Psoas muscle (tissue), 8 donors: ENCODE measurements around the gene HCAR3. TPM values are rescaled to one million over a fixed set of nuclear protein-coding genes. Genes with fewer than 3 reads are reported as not detected.
A peak's percentile ranks its signal among the peaks of the same experiment; 100 is the strongest.

ENCODE experiments used
- ATAC-seq, 4 donors: fragments of 200-7000 bp; cut with Tn5 transposase; one replicate each; pipeline ENCODE4 v1.9.1; 2020; ENCODE audit warnings: moderate library complexity in 3 of 4, mild to moderate bottlenecking in 2 of 4
- DNase-seq, 2 donors: peaks; one replicate each; pipeline ENCODE4 v3.0.0-alpha.2; 2020
- H3K27ac ChIP-seq: fragments of 200-600 bp; one replicate; pipeline ENCODE4 v1.8.0; 2022
- H3K27me3 ChIP-seq, 3 donors: fragments of 200-600 bp in 1 of 3; one replicate each; pipeline versions ENCODE4 v1.6.1 to v1.8.0; 2013 to 2022; ENCODE audit warnings: low read length in 2 of 3, mild to moderate bottlenecking in 2 of 3, moderate library complexity in 1 of 3; ENCODE audit not compliant: insufficient read depth in 3 of 3
- H3K36me3 ChIP-seq, 2 donors: fragments of 200-600 bp in 1 of 2; one replicate each; pipeline versions ENCODE4 v1.6.1 to v1.8.0; 2013 to 2022; ENCODE audit warnings: low read depth in 1 of 2, mild to moderate bottlenecking in 1 of 2, moderate library complexity in 1 of 2; ENCODE audit not compliant: insufficient read depth in 1 of 2
- H3K4me1 ChIP-seq: fragments of 200-600 bp; one replicate; pipeline ENCODE4 v1.8.0; 2022
- H3K4me3 ChIP-seq: fragments of 200-600 bp; one replicate; pipeline ENCODE4 v1.8.0; 2022; ENCODE audit warnings: mild to moderate bottlenecking
- H3K9me3 ChIP-seq: fragments of 200-600 bp; one replicate; pipeline ENCODE4 v1.8.0; 2022
- WGBS, 3 donors: extraction: QIAGEN DNeasy Blood & Tissue Kit; methylation state at CpG; one replicate each; pipeline versions ENCODE4 v1.1.6 to v1.1.7; 2013; 5-methylcytosine and 5-hydroxymethylcytosine counted together
- intact Hi-C, 2 donors: fragments of 100-400 bp; cut with DNase I; formaldehyde crosslinking; loops; one replicate each; pipeline versions ENCODE4 v1.11.0 to v1.14.2; 2022
- polyA plus RNA-seq, 3 donors: library from polyadenylated mRNA; stranded (reverse); fragments of 200-250 nt; gene quantifications; one replicate each; pipeline ENCODE4 v1.2.3, GENCODE V29; 2013
- total RNA-seq, 4 donors: library from RNA; stranded (reverse); fragmentation: NEBNext Ultra II Directional in 2 of 4; extraction: Animal tissue kit (Norgen Biotek cat#: 25700) in 2 of 4; gene quantifications; one replicate each; pipeline versions ENCODE4 v1.2.1 to v1.2.4, GENCODE V29; 2021 to 2023
- TF ChIP-seq, protein P1 (sequence below): fragments of 200-600 bp; IDR thresholded peaks from one replicate; pipeline ENCODE4 v1.8.0; 2022; ENCODE audit warnings: antibody characterized with exemption
- donor health status: healthy with polysubstance abuse.
- donor health status: DM: no; HTN: no; CAD: no; lungs with moderate emphysema.
- donor health status: Bipolar disorder and iron deficiency.
- donor health status: healthy.
- donor health status: DM: yes; HTN: yes; CAD: no.
- donor health status: DM: no; HTN: no; CAD: no.
- donor health status: DM: no; HTN: no; CAD: no.
- donor health status: DM: yes; HTN: yes; CAD: no.

The HCAR3 gene
- total and polyA plus RNA-seq, 7 donors: 0.07 to 0.44 (median 0.13) TPM; not detected in 4

DNA sequence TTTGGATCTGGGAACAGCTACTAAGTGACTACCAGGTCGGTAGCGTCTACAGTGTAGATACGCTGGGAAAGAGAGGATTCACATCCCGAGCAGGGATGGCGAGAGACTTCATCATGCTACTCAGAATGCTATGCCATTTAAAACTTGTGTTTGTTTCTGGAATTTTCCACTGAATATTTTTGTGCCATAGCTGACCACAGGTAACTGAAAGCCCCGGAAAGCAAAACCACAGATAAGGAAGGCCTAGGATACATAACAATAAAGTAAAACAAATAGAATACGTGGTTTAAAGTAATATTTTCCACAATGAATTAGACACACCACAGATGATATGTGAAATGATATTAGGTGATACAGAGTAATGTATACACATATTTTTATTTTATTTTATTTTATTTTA is 22.0 kb upstream of the HCAR3 start:
- no peak for DNase-seq
- ATAC-seq: no peak
- Histone ChIP-seq H3K27ac (no peak overlapping the region), H3K4me1 (no peaks in the 10 kb centered on the region), H3K27me3 (no peaks in the 10 kb centered on the region), H3K4me3 (no peak overlapping the region), H3K9me3 (no peaks in the 10 kb centered on the region), H3K36me3 (no peaks in the 10 kb centered on the region)
- TF ChIP-seq, protein P1, sequence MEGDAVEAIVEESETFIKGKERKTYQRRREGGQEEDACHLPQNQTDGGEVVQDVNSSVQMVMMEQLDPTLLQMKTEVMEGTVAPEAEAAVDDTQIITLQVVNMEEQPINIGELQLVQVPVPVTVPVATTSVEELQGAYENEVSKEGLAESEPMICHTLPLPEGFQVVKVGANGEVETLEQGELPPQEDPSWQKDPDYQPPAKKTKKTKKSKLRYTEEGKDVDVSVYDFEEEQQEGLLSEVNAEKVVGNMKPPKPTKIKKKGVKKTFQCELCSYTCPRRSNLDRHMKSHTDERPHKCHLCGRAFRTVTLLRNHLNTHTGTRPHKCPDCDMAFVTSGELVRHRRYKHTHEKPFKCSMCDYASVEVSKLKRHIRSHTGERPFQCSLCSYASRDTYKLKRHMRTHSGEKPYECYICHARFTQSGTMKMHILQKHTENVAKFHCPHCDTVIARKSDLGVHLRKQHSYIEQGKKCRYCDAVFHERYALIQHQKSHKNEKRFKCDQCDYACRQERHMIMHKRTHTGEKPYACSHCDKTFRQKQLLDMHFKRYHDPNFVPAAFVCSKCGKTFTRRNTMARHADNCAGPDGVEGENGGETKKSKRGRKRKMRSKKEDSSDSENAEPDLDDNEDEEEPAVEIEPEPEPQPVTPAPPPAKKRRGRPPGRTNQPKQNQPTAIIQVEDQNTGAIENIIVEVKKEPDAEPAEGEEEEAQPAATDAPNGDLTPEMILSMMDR: no peak
- 79 to 83% (median 82%) methylated on average over 7 of the region's 7 CpGs for WGBS, 3 donors
- intact Hi-C loops: no loop called here

DNA sequence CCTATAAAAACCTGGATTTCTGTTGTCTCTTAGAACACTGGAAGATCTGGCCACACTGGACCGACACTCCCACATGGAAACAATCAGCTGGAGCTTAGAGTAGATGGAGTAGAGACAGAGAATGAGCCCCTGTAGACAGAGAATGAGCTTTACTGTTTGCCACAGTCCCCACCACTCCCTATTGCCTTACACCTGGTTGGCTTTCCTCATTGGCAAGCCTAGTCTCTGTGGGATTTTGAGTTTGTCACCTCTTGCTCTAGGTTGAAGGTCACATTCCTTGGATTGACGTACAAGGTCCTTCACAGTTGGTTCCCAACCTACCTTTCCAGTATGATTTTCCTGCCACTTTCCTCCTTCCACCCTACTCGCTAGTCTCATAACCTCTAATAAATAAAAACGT is 16.0 kb upstream of the HCAR3 start:
- 83 to 86% (median 86%) methylated on average over 4 of the region's 4 CpGs for WGBS, 3 donors
- DNase-seq (no peak), ATAC-seq (no peak)
- Histone ChIP-seq H3K36me3 (no peaks in the 10 kb centered on the region), H3K27me3 (peaks cover 0 to 6% (median 0%) of the 10 kb centered on the region in 3 donors), H3K4me3 (no peak overlapping the region), H3K27ac (no peak overlapping the region), H3K9me3 (no peaks in the 10 kb centered on the region), H3K4me1 (no peaks in the 10 kb centered on the region)
- intact Hi-C loops: no loop called here
- TF ChIP-seq, protein P1: no peak

DNA sequence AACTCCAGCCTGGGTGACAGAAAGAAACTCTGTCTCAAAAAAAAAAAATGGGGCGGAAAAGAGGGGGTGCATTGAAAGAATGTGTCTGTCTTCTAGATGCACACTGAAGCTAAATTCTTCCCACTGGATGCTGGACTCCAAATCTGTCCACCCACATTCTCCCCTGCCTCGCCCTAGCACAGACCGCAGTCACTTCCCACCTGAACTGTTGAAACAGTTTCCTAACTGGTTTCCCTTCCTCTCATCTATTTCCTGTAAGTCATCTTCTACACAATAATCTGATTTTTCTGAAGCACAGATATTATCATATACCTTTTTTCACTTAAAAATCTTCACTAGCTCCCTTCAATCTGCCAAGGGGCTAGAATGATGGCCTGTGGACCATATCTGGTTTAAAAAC is 15.6 kb upstream of the HCAR3 start:
- H3K36me3 ChIP-seq: no peaks in the 10 kb centered on the region
- TF ChIP-seq, protein P1: no peak
- ATAC-seq: no peak
- H3K27ac ChIP-seq: no peak overlapping the region
- H3K4me1 ChIP-seq: no peaks in the 10 kb centered on the region
- no peaks in the 10 kb centered on the region for H3K9me3 ChIP-seq
- no peak for DNase-seq
- H3K27me3 ChIP-seq: peaks cover 0 to 6% (median 0%) of the 10 kb centered on the region in 3 donors
- no peak overlapping the region for H3K4me3 ChIP-seq
- intact Hi-C loops: no loop called here
- 83 to 88% (median 86%) methylated on average over 3 of the region's 3 CpGs for WGBS, 3 donors

DNA sequence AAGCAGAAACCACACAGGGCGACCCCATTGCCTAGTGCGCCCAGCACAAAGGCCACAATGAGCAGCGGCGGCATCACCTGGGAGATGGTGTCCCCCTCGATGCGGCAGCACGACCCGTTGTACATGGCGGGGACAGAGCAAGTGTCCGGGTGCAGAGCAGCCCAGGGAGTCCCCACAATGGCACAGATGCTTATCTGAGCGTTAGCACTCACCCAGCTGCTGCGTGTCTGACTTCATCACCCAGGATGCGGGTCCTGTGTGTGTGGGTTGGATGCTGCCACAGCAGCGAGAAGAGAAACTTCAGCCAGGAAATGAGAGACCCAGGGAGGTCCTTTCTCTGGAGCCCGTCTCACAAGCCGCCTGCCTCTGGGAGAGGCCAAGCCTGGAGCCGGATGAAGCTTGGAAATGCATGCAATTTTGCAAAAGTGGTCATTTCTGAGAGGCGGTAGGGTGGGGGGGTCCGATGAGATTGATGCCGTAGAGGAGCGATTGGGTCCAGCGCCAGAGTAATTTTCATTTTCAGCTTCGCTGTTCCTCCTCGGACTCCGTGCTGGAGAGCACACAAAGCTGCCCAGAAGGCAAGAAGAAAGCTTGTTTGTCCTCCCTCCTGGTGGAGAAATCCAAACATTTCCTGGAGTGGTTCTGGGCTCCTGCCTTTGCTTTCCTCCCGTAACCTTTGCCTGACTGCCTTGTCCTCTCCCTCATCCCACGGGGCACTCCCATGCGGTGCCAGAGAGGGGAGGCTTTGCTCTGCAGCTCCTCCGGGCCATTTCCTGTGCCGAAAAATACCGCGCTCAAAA is 13.8 kb upstream of the HCAR3 start, which contains the start of gene HCAR1:
TSS of gene HCAR1 (minus strand) at position 630 of the 800 bp plus-strand sequence. CDS start at position 125, 505 bp downstream.
- intact Hi-C loops: no loop called here
- no peak for ATAC-seq
- 60 to 62% (median 60%) methylated on average over 32 of the region's 32 CpGs for WGBS, 3 donors

More for the DNA sequence above, 13.8 kb upstream of the HCAR3 start, which contains the start of gene HCAR1:
- DNase-seq: no peak
- TF ChIP-seq, protein P1: no peak
- no peaks in the 10 kb centered on the region for H3K9me3 ChIP-seq
- peaks cover 0 to 6% (median 0%) of the 10 kb centered on the region in 3 donors for H3K27me3 ChIP-seq
- H3K4me1 ChIP-seq: no peaks in the 10 kb centered on the region
- H3K27ac ChIP-seq: no peak within 1 kb of the TSS
- peak within 1 kb of the TSS; percentile 38 for H3K4me3 ChIP-seq
- H3K36me3 ChIP-seq: no peaks in the 10 kb centered on the region
